Measurements from ENCODE around the gene MCFD2. TPM values are rescaled to one million over a fixed set of nuclear protein-coding genes. Genes with fewer than 3 reads are reported as not detected.

MCFD2 gene
- total RNA-seq, 4 donors from 2014 or later, result 44.8 to 141 (median 107) TPM

DNA sequence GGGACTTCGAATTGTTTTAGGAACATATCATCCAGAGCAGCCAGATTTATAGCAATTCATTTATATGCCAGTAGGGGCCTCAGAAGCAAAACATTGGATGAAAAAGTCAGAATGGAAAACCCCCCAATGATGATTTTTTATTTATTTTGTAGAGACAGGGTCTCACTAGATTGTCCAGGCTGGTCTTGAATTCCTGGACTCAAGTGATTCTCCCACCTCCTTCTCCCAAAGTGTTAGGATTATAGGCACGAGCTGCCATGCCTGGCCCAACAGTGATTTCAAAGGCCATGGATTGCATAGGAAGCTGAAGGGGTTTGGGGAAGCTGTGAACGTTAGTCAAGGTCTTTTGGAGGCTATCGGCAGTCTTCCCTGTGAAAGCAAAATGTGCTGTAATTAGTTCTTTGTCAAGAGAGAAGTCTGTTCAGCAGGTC lies 21.9 kb upstream of the MCFD2 start:
- TF ChIP-seq, protein P1, sequence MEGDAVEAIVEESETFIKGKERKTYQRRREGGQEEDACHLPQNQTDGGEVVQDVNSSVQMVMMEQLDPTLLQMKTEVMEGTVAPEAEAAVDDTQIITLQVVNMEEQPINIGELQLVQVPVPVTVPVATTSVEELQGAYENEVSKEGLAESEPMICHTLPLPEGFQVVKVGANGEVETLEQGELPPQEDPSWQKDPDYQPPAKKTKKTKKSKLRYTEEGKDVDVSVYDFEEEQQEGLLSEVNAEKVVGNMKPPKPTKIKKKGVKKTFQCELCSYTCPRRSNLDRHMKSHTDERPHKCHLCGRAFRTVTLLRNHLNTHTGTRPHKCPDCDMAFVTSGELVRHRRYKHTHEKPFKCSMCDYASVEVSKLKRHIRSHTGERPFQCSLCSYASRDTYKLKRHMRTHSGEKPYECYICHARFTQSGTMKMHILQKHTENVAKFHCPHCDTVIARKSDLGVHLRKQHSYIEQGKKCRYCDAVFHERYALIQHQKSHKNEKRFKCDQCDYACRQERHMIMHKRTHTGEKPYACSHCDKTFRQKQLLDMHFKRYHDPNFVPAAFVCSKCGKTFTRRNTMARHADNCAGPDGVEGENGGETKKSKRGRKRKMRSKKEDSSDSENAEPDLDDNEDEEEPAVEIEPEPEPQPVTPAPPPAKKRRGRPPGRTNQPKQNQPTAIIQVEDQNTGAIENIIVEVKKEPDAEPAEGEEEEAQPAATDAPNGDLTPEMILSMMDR (IDR thresholded peaks at IDR 0.05), result peak in 1 of 4 experiments; percentile 27
- TF ChIP-seq POLR2A (IDR thresholded peaks at IDR 0.05), result no peak
- H3K4me3 ChIP-seq, result no peak overlapping the region
- H3K27ac ChIP-seq, result peak overlapping the region in 1 of 2 donors; percentile 7
- H3K27me3 ChIP-seq, result no peaks in the 10 kb centered on the region
- intact Hi-C loops (cut with DNase I; ENCODE audit: low total_unique reads), result no loop called here
- no peaks in the 10 kb centered on the region for H3K4me1 ChIP-seq
- no peaks in the 10 kb centered on the region for H3K36me3 ChIP-seq
- no peak for DNase-seq
- H3K9me3 ChIP-seq, result no peaks in the 10 kb centered on the region

DNA sequence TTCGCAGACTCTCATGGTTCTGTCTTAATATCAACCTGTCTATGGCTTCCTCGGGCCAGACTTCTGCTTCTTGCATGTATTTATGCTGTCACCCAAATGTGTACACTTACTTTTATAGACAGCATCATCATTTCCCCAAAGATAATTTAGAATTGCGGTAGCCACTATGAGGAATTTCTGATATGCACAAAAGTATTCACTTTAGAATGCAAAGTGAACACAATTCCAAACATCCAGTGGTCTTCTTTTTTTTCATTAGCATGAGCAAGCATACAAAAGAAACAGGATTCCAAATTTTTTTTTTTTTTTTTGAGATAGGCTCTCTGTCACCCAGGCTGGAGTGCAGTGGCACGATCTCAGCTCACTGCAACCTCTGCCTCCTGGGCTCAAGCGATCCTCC lies 21.0 kb upstream of the MCFD2 start:
- Histone ChIP-seq H3K9me3 (no peaks in the 10 kb centered on the region), H3K36me3 (no peaks in the 10 kb centered on the region), H3K27me3 (no peaks in the 10 kb centered on the region), H3K4me1 (no peaks in the 10 kb centered on the region), H3K4me3 (no peak overlapping the region), H3K27ac (no peak overlapping the region)
- DNase-seq, result no peak
- intact Hi-C loops (cut with DNase I; ENCODE audit: low total_unique reads), result no loop called here
- TF ChIP-seq POLR2A (IDR thresholded peaks at IDR 0.05), result no peak
- TF ChIP-seq, protein P1 (IDR thresholded peaks at IDR 0.05), result no peak

DNA sequence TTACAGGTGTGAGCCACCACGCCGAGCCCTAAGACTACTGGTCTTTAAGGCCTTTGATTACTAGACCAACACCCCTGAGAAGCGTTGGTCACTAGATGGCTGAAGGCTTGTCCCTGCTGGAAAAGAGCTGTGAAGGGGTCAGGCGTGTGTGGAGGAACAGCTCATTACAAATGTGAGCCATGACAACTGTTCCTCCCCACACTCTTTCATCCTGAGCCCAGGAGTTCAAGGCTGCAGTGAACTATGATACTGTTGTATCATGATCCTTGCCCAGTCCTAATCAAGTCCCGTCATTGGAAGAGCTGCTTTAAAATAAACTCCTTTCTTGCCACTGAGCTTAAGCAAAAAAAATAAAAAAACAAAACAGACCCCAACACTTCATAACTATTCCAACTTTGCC lies 19.5 kb upstream of the MCFD2 start:
- intact Hi-C loops (cut with DNase I; ENCODE audit: low total_unique reads), result no loop called here
- Histone ChIP-seq H3K36me3 (no peaks in the 10 kb centered on the region), H3K27me3 (no peaks in the 10 kb centered on the region), H3K4me1 (no peaks in the 10 kb centered on the region), H3K9me3 (no peaks in the 10 kb centered on the region), H3K27ac (no peak overlapping the region), H3K4me3 (no peak overlapping the region)
- DNase-seq, result no peak
- TF ChIP-seq, protein P1 (IDR thresholded peaks at IDR 0.05), result no peak
- TF ChIP-seq POLR2A (IDR thresholded peaks at IDR 0.05), result no peak

DNA sequence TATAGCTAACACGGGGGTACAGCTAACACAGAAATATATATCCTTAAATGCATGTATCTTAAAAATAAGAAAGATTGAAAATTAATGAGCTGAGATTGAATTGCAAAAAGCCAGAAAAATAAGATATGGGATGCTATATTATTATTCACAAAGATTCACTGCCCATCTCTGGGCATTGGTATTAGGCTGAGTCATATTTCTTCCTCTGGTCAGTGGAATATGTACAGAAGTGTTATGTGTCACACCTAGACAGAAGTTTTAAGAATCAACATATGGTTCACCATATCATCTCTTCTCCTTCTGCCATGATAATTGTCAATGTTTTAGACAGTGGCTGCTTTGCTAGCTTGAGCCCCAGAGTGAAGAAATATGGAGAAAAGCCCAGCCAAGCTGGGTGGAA lies 14.0 kb upstream of the MCFD2 start:
- TF ChIP-seq, protein P1 (IDR thresholded peaks at IDR 0.05), result no peak
- TF ChIP-seq POLR2A (IDR thresholded peaks at IDR 0.05), result no peak
- H3K27ac ChIP-seq, result no peak overlapping the region
- no peaks in the 10 kb centered on the region for H3K27me3 ChIP-seq
- H3K36me3 ChIP-seq, result no peaks in the 10 kb centered on the region
- no peak for DNase-seq
- H3K9me3 ChIP-seq, result no peaks in the 10 kb centered on the region
- no peak overlapping the region for H3K4me3 ChIP-seq
- H3K4me1 ChIP-seq, result no peaks in the 10 kb centered on the region
- intact Hi-C loops (cut with DNase I; ENCODE audit: low total_unique reads), result no loop called here

DNA sequence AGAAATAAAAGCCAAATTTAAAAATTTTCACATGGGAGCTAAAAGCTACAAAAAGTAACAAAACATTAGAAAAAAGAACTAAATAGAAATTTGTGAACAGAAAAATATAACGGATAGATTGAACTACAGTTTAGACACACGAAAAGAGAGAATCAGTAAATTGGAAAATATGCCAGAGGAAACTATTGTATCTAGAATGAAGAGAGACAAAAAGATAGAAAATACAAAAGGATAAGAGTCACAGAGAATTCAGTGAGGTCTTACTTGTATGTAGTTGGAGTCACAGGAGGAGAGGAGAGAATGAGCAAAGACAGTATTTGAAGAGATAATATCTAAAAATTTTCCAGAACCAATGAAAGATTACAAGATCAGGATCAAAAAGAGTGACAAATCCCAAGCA lies 11.3 kb upstream of the MCFD2 start:
- no peaks in the 10 kb centered on the region for H3K9me3 ChIP-seq
- H3K4me1 ChIP-seq, result no peaks in the 10 kb centered on the region
- H3K4me3 ChIP-seq, result no peak overlapping the region
- H3K27me3 ChIP-seq, result no peaks in the 10 kb centered on the region
- intact Hi-C loops (cut with DNase I; ENCODE audit: low total_unique reads), result no loop called here
- H3K36me3 ChIP-seq, result no peaks in the 10 kb centered on the region
- H3K27ac ChIP-seq, result no peak overlapping the region
- no peak for DNase-seq
- TF ChIP-seq POLR2A (IDR thresholded peaks at IDR 0.05), result no peak
- TF ChIP-seq, protein P1 (IDR thresholded peaks at IDR 0.05), result no peak
